ENCODE measurements around the gene HK3. TPM values are rescaled to one million over a fixed set of nuclear protein-coding genes. Genes with fewer than 3 reads are reported as not detected.

The HK3 gene
- total and polyA plus RNA-seq, 9 of the 15 experiments (the other 6 are each of a cell fraction or from before 2014, with no cell fraction given), result 0.16 TPM; not detected in 8

DNA sequence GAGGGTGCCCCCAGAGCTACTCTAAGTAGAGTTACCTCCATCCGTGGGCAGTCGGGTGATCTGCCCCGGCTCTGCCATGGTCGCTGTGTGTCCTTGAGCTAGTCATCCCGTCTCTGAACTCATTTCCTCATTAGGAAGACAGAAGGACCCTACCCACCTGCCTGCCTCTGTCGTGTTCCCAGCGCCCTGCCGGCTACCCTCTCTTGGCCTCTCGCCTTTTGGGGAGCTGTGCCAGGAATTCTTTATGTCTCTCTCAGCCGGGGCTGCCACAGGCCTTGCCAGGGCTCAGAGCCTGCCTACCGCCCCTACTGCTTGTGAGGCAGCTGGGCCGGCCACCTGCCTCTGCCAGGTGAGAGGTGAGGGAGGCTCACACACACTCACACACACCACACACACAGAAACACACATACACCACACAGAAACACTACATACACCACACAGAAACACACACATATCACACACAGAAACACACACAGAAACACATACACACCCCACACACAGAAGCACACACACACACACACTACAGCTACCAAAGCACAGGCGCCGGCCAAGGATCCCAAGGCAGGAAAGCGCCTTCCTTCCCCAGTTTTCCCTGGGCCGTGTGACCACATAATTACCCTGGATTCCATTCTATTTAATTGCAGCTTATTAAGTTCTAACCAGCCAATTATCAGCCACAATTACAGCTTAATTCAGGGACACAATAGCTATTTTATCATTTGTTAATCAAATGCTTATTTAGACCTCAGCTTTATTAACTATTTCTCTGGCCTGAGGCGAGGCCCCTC lies 47.1 kb downstream of the HK3 start (continued):
- TF ChIP-seq PML (IDR thresholded peaks at IDR 0.05; ENCODE audit: low read length) (no peak), ZNF212 (CRISPR knock-in tag; IDR thresholded peaks at IDR 0.05) (no peak)

DNA sequence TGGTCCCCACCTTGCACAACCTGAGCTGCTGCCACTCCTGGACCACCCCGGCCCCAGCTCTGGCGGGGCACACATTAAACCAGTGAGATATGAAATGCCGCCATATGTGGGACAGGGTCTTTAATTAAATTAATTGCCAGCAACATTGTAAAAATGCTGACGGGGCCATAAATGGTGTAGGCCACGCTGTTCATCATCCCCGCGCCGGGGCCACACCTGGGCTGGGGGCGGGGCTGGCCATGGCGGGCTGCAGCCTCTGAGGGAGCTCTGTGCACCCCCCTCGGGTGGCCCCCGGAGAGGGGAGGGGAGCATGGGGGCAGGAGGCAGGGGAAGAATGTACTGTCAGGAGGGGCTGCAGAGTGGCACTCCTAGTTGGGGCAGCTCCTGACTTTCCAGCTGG lies 47.8 kb downstream of the HK3 start:
- ATAC-seq, result no peak
- no peak overlapping the region for H3K9ac ChIP-seq (ENCODE audit: insufficient read depth in 1 of 2, low read depth in 2 of 2, low read length in 2 of 2)
- CTCF ChIA-PET (ENCODE audit: low intra/inter-chr PET ratio), result no interaction called here
- peaks cover 8% of the 10 kb centered on the region; the same call in 1 of the 2 replicates for H4K20me1 ChIP-seq (replicated peaks; ENCODE audit: control insufficient read depth, insufficient read depth, low read length)
- peaks cover 0 to 23% of the 10 kb centered on the region in 2 experiments; a peak in 2 of 5 replicates for H3K4me1 ChIP-seq (replicated peaks in 1 of 2; ENCODE audit: control insufficient read depth in 2 of 2, insufficient read depth in 2 of 2, low read length in 2 of 2)
- no TSS peak for BruUV-seq (replicated peaks)
- DNase-seq (ENCODE audit: extremely low read depth in 1 of 4, low spot score in 3 of 4), result no peak
- H3K27me3 ChIP-seq (ENCODE audit: control insufficient read depth in 2 of 2, insufficient read depth in 2 of 2, low read length in 2 of 2), result peaks cover 52 to 93% of the 10 kb centered on the region in 2 experiments
- intact Hi-C loops (cut with micrococcal nuclease), result no loop called here
- no peak overlapping the region for H3K4me2 ChIP-seq (ENCODE audit: insufficient read depth, low read length)
- no peaks in the 10 kb centered on the region for H3K79me2 ChIP-seq (ENCODE audit: control insufficient read depth, insufficient read depth, low read length)
- no peaks in the 10 kb centered on the region for H3K9me3 ChIP-seq (replicated peaks; ENCODE audit: control insufficient read depth, insufficient read depth, low read depth, low read length)
- no peak for FAIRE-seq
- POLR2A ChIA-PET, result no interaction called here
- no peak overlapping the region for H3K4me3 ChIP-seq
- WGBS (ENCODE audit: insufficient coverage, low coverage, missing lambda C conversion rate), result 2% methylated on average over 12 of the region's 12 CpGs
- no peak overlapping the region for H3K27ac ChIP-seq (ENCODE audit: extremely low read depth, low read depth, low read length)
- no peaks in the 10 kb centered on the region for H3K36me3 ChIP-seq (ENCODE audit: control insufficient read depth, insufficient read depth, low read length)
- in situ Hi-C loops (cut with MboI), result no loop called here
- H3K9me1 ChIP-seq (ENCODE audit: control insufficient read depth, insufficient read depth, low read length), result peaks cover 3% of the 10 kb centered on the region
- no peak overlapping the region for H2AFZ ChIP-seq (ENCODE audit: low read depth, low read length)
- TF ChIP-seq RNF219 (CRISPR knock-in tag; IDR thresholded peaks at IDR 0.05) (no peak), NBN (IDR thresholded peaks at IDR 0.05; ENCODE audit: low read depth) (no peak), ZNF79 (CRISPR knock-in tag; IDR thresholded peaks at IDR 0.05; ENCODE audit: low read depth) (no peak), EP300 (IDR thresholded peaks at IDR 0.05; ENCODE audit: low read length) (no peak), SIN3B (IDR thresholded peaks at IDR 0.05; ENCODE audit: low read depth) (no peak), RBM14 (IDR thresholded peaks at IDR 0.05; ENCODE audit: borderline replicate concordance, insufficient read depth, low read depth, low read length) (no peak), YBX1 (IDR thresholded peaks at IDR 0.05) (no peak), HDAC1 (IDR thresholded peaks at IDR 0.05) (no peak), FOXP4 (CRISPR knock-in tag; IDR thresholded peaks at IDR 0.05; ENCODE audit: borderline replicate concordance) (no peak), RBM22 (IDR thresholded peaks at IDR 0.05; ENCODE audit: low read depth, low read length, poor library complexity, severe bottlenecking) (no peak), E2F5 (CRISPR knock-in tag; IDR thresholded peaks at IDR 0.05) (no peak), BDP1 (IDR thresholded peaks at IDR 0.05; ENCODE audit: insufficient read depth, insufficient read length) (no peak)
- TF ChIP-seq, protein P1, sequence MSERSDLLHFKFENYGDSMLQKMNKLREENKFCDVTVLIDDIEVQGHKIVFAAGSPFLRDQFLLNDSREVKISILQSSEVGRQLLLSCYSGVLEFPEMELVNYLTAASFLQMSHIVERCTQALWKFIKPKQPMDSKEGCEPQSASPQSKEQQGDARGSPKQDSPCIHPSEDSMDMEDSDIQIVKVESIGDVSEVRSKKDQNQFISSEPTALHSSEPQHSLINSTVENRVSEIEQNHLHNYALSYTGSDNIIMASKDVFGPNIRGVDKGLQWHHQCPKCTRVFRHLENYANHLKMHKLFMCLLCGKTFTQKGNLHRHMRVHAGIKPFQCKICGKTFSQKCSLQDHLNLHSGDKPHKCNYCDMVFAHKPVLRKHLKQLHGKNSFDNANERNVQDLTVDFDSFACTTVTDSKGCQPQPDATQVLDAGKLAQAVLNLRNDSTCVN (CRISPR knock-in tag; IDR thresholded peaks at IDR 0.05), result no peak

Data from K562 (cell line).